GM21515 (cell line): ENCODE results near the gene KPNA1.

ENCODE experiments used
- ATAC-seq: cut with Tn5 transposase; IDR thresholded peaks from one replicate; pipeline ENCODE4 v1.9.1; 2021; ENCODE audit not compliant: unreplicated experiment

Gene KPNA1

DNA sequence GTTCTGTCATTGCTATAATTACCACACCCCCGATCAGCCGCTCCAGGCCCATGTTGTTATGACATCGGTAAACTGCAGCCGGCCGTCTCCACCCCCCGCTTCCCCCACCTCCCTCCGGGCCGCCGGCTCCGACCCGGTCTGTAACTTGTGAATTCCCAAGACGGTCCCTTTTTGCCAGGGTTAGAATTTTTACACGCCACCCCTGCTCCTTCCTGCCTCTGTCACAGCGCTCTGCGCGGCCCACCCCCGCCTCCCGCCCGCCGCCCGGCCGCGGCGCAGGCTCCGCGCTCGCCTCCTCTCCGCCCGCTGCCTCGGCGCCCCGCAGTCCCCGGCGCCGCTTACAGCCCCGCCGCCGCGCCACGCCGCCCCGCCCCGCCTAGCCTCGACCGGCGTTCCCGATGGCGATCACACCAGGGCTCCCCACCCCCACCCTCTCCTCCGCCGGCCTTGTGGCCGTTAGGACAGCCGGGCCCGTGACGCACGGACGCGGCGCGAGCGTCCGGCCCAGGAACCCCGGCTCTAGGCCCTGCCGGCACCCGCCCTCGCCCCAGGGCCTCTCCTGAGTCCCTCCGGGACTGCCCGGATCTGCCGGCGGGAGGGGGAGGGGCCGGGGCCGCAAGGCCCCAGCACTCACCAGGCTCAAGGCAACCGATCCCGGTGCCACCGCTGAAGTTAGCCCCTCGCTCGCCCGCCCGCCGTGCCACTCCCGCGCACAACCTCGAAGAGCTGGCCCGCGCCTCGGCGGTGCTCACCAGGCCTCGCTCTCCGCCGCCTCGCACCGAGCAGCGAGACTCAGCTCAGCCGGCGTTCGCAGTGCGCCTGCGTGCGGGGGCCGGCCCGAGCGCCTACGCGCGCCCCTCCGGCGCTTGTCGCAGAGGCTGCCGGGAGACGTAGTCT lies at the start of gene KPNA1:
Gene KPNA1, minus strand, starts transcription at position 817 of the 897 bp plus-strand sequence. CDS start 18,374 bp downstream, outside the sequence.
- peak; percentile 86 for ATAC-seq

DNA sequence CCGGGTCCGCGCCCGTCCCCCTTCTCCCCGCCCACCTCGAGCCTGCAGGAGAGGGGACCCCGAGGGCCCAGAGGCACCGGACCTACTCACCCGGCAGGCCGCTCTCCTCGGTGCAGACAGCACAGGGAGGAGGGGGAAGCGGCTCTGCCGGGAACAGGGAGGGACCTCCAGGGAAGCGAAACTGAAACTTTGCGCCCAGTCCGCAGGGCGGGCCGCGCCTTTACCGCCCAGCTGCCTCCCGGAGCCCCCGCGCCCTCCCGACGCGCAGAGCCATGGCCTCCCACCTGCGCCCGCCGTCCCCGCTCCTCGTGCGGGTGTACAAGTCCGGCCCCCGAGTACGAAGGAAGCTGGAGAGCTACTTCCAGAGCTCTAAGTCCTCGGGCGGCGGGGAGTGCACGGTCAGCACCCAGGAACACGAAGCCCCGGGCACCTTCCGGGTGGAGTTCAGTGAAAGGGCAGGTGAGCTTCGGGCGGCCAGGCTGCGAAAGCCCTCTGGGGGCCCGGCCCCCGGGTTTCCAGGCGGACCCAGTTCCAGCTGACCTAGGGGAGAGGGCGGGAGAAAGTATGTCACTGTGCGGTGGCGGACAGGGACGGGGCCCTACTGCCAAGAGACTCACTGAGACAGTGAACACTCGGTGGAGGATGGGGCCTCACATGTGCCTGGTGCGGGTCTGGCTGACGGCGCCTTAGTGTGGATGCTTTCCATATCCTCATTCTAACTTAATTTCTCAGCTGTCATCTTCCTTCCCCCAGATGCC lies 49.6 kb upstream of the KPNA1 start, which contains the start of the genes DTX3L and PARP9:
Gene DTX3L, plus strand, starts transcription at position 184 of the 758 bp plus-strand sequence. Its CDS starts 89 bp downstream, at position 273.
Gene PARP9, minus strand, starts transcription at position 146 of the 758 bp plus-strand sequence. CDS start 4,680 bp downstream, outside the sequence.
- ATAC-seq, result peak; percentile 71

DNA sequence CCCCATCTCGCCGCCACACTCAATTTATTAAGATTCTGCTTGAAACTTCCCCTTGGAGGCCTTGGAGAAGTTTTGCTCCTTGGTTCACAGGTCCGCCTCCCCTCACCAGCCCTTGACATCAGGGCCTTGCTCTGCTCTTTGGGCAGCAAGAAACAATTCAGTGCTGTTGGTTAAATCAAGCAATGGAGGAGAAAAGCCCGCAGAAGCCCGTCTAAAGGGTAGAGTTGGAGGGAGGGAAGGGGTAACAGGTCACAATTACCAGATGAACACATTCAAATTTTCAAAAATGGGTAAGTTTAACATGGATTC lies 48.9 kb upstream of the KPNA1 start:
- no peak for ATAC-seq

DNA sequence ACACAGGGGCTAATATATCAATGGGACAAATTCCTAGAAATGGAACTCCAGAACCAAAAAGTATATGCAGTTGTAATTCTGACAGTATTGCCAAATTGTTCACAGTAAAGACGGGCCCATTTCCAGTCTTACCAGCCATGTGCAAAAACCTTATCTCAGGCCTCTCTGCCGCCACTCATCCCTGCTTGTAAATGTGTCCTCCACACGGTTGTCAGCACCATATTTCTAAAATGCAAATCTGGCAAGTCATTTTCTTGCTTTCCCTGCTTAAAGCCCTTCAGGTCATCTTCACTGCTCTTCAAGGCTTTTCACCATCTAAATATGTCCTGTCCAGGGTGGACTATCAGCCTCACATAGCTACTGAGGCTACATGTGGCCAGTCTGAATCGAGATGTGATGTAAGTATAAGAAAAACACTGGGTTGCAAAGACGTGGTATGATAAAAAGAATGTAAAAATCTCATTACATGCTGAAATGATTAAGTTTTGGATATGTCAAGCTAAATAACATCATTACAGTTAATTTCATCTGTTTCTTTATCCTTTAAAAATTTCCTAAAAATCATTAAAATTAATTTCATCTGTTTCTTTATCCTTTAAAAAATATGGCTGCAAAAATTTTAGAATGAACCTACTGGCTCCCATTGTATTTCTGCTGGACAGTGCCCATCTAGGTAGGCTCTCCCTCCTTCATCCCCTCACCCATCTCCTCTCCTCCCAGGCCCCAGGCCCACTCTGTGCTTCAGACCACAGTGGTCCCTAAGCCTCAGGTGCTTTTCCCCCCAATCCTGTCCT lies 48.4 kb upstream of the KPNA1 start:
- ATAC-seq, result no peak

DNA sequence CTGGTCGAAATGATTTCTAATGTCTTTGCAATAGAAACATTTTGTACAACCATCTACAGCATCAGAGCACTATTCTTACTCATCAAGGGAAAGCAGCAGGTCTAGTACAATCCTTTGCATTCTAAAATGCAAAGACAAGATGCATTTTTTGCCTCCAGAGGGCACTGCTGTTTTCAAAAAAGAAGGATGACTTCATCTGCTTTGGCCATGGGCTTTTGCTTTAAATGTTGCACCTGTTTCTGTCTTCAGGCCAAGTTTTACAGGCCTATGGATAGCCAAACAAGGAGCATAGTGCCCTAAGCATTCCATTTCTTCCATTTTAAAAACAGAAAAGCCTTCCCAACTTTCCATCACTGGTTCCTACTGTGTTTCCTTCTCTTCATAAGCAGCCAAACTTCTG lies 45.9 kb upstream of the KPNA1 start:
- ATAC-seq, result no peak

DNA sequence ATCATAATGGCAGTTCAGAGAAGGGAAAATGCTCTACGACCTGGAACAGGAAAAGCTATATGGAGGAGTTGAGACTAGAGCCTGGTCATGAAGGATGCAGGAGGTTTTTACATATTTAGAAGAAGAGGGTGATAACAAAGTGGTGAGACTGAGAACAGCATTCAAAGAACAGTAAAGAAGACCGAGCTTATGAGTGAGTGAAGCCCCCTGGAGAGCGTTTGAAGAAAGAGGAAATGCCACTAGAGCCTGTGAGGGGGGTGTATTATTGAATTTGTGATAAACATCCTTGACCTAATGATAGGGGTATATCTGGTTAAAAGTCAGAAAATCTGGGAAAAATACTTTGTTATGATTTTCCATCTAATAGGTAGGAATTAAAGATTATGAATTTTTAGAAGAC lies 45.2 kb upstream of the KPNA1 start:
- no peak for ATAC-seq

DNA sequence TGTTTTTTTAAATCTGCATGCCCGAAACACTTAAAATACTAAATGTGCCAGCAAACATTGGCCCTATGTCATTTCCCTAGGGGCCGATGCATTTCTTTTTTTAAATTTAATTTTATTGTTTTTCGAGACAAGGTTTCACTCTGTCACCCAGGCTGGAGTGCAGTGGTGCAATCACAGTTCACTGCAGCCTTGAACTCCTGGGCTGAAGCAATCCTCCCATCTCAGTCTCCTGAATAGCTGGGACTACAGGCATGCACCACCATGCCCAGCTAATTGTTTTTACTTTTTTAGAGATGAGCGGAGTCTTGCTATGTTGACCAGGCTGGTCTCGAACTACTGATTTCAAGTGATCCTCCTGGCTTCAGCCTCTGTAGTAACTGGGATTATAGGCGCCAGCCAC lies 43.9 kb upstream of the KPNA1 start:
- no peak for ATAC-seq

DNA sequence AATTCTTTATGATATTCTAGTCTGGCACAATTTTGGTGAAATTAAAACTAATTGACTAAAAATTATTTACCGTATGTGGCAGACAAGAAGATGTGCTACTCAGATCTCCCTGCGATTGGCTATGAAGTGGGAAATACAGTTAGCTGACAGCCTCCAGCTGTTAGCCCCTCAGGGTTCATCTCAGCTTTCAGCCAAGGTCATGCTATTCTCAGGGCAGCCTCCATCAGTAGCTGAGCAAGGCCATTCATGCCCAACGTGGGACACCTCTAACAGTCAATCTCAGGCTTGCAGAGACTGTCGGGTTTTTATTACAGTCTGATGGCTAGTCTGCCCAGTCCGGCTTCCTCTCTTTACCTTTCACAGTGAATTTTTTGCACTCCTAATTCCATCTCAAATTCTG lies 42.6 kb upstream of the KPNA1 start:
- no peak for ATAC-seq

DNA sequence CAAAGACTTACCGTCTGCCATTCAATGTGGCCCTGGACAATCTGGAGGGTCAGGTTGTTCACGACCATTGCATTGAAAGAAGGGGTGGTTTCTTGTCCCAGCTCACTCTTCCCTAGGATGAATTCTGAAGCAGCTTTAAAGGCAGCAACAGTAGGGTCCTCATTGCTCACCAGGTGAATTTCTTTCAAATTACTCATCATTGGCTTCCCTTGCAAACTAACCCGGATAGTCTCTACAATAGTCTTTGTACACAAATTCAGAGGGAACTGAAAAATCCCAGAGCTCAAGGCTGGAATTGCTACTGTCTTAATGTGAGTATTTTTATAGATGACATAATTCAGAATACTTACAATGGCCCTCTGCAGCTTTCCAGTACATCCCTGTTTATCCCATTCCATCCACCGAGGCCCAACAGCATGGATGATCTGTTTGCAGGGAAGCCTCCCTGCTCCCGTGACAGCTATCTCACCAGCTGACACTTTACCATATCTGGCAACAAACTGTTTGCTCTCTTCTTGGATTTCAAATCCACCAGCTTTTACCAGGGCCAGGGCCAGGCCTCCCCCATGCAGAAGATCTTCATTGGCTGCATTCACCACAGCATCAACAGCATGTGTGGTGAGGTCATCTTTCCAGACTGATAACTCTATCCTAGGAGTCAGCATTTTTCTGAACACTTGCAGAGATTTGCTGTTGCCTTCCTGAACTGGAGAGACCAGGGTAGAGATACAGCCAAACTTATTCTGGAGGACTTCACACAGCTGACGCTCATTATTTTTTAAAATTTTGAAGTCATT lies 40.7 kb upstream of the KPNA1 start:
- ATAC-seq, result no peak

DNA sequence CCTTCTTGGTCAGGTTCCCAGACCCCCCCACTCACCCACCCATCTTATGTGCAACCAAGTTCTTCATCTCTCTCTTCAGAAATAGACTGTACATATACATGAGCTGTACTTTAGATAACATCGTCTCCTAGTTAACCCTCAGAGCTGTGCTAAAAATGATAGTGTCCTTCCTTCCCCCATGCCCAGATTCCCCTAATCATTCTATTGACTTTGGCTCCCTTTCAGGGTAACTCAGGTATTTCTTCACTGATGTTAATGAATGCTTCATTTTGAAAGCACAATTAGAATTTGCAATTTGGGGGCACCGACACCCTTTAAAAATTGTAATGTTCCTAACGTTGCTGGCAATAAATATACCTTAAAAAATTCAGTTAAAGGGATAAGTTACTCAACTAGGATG lies 38.4 kb upstream of the KPNA1 start:
- no peak for ATAC-seq

DNA sequence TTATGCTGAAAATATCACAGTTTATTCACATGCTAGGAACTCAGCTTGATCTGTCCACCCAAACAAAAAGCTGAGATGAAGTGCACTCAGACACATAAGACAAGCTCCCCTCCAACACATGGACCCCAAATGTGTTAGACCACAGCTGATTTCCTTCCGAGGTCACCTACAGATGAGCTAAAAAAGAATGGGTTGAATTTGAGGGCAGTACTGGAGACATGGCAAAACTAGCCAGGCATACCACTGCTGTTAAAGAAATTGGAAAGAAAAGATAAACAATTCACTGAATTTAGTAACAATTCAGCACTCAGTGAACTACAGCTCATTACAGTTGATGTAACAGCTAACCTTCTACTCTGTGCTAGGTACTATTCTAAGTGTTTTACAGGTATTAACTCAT lies 33.9 kb upstream of the KPNA1 start:
- no peak for ATAC-seq

DNA sequence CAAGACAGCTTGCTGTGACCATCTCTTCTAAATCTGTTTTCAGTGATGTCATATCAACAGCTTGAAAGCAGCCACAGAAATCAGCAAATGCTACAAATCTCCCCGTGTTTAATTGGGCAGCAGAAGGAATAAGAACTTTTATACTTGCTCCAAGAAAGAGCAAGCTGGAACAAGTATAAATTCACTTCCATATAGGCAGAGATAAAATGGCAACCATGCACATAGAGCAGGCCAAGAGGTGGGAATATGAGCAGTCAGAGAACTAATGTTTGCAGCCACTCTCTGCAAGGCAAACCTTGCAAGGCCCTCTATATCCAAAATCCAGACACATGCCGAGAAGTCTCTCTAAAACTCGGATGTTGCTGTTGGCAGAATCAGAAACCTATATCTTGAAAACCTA lies 33.3 kb upstream of the KPNA1 start:
- ATAC-seq, result no peak

DNA sequence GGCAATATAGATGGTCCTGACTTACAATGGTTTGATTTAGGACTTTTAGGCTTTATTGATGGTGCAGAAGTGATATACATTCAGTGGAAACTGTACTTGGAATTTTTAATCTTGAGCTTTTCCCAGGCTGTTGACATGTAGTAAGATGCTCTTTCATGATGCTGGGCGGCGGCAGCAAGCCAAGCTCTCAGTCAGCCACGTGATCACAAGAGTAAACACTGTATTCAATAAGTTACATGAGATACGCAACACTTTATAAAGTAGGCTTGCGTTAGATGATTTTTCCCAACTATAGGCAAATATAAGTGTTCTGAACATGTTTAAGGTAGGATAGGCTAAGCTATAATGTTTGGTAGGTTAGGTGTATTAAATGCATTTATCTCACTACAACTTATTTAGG lies 31.4 kb upstream of the KPNA1 start:
- ATAC-seq, result no peak

DNA sequence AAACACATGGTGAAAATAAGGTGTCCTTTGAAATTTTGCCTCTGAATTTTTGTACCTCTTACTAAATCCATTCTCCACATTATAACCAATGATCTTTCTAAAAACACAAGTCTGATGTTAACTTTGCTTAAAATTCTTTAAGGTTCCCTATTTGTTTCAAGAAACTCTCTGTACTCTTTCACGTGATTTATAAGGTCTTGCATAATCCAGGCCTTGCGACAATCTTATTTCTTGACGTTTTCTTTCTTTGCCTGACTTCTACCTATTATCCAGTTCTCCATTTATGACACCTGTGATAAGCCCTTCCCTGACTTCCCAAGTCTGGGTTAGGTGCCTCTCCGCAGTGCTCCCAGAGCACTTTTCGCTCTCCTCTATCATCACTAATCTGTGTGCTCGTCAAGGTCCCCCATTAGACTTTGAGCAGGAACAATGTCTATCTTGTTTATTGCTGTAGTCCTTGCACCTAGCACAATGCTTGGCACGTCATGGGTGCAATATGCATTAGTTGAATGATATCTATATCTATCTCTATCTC lies 24.3 kb upstream of the KPNA1 start:
- ATAC-seq, result no peak

DNA sequence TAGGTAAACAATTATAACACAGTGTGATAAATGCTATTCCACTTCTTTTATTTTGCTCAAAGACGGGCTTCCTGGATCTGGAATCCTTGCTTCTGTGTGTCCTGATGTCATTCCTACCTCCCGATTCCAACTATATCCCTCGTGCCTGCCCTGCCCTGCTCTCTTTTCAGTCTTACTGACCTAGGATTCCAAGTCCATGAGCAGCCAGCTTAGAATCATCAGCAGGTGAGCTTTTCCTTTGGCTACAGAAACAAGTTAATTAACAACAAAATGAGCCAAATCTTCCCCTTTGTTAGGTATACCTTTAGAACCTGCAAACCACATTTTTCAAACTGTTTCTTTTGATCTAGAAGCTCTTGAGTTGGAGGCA lies 21.9 kb upstream of the KPNA1 start:
- ATAC-seq, result no peak

DNA sequence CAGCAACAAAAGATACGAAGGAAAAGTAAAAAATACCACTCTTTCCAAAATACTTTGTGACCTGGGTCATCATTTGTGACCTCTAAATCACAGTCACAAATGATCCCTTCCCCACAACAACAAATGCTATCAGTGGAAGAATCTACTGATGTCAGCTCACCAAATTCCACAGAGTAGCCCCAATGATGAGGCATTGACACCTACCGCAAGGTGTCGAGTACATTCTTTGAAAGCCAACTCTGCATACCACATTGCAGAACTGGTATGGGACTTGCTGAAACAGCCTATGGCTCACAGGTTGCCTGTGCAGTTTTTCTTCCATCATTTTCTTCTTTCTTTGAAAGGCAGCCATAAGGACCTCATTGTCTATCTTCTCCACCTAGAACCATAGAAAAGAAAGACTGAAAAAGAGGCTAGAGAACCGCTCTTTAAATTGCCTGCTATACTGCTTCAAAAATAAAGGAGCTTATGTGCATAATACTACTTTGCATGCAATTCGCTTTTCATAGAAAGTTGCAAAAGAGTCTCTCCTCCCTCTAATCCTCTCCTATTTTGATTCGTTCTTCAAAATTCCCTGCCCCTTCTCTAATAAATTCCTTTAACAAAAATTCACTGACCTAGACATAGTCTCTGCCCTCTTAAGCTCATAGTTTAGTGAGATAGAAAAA lies 21.4 kb upstream of the KPNA1 start:
- ATAC-seq, result no peak

DNA sequence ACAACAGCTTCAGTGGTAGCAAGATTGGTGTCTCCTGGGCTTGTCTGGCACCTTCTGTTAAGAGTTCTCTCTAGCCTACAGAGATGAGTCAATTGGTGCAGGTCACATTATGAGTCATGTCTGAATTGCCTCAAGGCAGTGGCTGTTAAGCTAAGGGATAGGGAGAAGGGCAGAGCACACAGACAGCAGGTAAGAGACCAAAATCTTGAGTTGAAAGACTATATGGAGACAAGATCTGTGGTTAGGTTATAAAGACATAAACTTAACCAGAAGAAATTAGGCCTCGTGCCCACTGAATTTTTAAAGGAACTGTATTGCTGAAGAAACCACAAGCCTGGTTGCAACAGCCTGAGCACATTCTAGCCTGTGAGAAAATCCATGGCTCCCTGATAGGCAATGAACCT lies 19.2 kb upstream of the KPNA1 start:
- peak; percentile 98 for ATAC-seq

DNA sequence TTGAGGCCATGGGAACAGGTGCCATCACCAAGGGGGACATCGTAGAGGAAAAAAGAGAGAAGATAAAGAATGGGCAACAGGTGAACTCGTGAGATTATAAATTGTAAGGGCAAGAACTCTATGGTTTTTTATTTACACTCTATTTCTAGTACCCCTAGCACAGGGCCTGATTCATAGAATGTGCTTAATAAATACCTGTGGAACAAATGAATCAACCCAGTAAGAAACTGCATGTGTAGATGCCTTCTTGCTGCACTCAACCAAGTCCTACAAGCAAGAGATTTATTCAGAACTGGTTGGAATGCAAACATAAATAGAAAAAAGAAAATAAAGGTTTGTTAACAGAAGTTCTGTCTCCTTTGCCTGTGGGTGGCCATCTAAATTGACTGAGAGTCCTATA lies 18.7 kb upstream of the KPNA1 start:
- no peak for ATAC-seq

DNA sequence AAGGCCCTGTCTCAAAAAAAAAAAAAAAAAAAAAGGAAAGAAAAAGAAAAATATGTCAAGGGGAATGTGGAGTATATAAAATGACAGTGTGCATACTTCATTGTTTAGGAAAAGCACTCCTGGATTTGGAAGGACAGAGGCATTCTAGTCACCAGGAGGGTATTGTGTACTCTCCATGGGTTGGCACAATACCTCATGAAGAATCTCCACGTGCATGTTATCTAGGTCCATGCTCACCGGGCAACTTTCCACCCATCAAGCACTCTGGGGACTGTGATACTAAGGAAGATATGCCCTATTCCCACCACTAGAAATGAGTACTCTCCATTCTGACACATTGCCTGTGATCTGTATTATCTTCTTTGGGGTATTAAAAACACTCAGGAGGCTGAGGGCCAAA lies 15.4 kb upstream of the KPNA1 start:
- no peak for ATAC-seq

DNA sequence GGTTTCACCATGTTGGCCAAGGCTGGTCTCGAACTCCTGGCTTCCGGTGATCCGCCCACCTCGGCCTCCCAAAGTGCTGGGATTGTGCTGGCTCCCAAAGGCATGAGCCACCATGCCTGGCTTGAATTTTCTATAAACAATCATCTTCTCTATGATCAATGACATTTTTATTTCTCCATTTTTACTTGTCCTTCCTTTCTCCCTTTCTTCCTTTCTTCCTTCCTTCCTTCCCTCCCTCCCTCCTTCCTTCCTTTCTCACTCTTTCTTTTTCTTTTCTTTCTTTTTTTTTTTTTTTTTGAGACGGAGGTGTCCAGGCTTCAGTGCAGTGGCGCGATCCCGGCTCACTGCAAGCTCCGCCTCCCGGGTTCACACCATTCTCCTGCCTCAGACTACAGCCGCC lies 8.6 kb upstream of the KPNA1 start:
- ATAC-seq, result no peak
